Gastrocnemius medialis (tissue), 4 donors: Measurements from ENCODE around the gene STX11. TPM values are rescaled to one million over a fixed set of nuclear protein-coding genes. Genes with fewer than 3 reads are reported as not detected.

Experiments
- ATAC-seq, 2 donors: fragments of 150-250 bp; one replicate each; pipeline ENCODE4 v1.9.1; 2016
- DNase-seq, 2 donors: peaks; one replicate each; pipeline ENCODE4 v3.0.0-alpha.2; 2019
- H3K27ac ChIP-seq, 4 donors: fragments of 200-600 bp; sonication (generic); 1 replicate in 1 of 4; 2 replicates in 3 of 4; pipeline ENCODE4 v1.5.1; 2016 to 2018; ENCODE audit warnings: mild to moderate bottlenecking in 2 of 4, moderate library complexity in 1 of 4
- H3K27me3 ChIP-seq, 3 donors: fragments of 200-600 bp; sonication (generic) in 2 of 3; 1 replicate in 1 of 3; 2 replicates in 2 of 3; pipeline versions ENCODE4 v1.5.1 to v1.6.0; 2016 to 2019; ENCODE audit warnings: mild to moderate bottlenecking in 1 of 3, moderate library complexity in 1 of 3
- H3K36me3 ChIP-seq, 2 donors: fragments of 200-600 bp; sonication (generic) in 1 of 2; one replicate each; pipeline ENCODE4 v1.5.1; 2017 to 2018
- H3K4me1 ChIP-seq, 2 donors: fragments of 200-600 bp; sonication (generic) in 1 of 2; one replicate each; pipeline ENCODE4 v1.5.1; 2016 to 2017; ENCODE audit warnings: mild to moderate bottlenecking in 2 of 2
- H3K4me3 ChIP-seq, 4 donors: fragments of 200-600 bp; sonication (generic) in 3 of 4; 1 replicate in 1 of 4; 2 replicates in 3 of 4; pipeline ENCODE4 v1.5.1; 2016 to 2019; ENCODE audit warnings: mild to moderate bottlenecking in 2 of 4
- H3K9me3 ChIP-seq, 3 donors: fragments of 200-600 bp; sonication (generic) in 2 of 3; 1 replicate in 1 of 3; 2 replicates in 2 of 3; pipeline ENCODE4 v1.5.1; 2016 to 2019
- CTCF ChIP-seq, 5 experiments: fragments of 450-650 bp in 3 of 5; fragments of 200-600 bp in 2 of 5; sonication (generic) in 2 of 5; IDR thresholded peaks in 4 of 5; conservative IDR thresholded peaks in 1 of 5; 1 replicate in 4 of 5; 2 replicates in 1 of 5; pipeline ENCODE4 v1.5.1; 2016 to 2019; ENCODE audit warnings: antibody characterized with exemption in 5 of 5, mild to moderate bottlenecking in 3 of 5, moderate library complexity in 3 of 5
- POLR2A ChIP-seq, 2 donors: fragments of 450-650 bp; IDR thresholded peaks; one replicate each; pipeline ENCODE4 v1.6.1; 2017; ENCODE audit warnings: antibody characterized with exemption in 2 of 2, mild to moderate bottlenecking in 2 of 2, moderate library complexity in 2 of 2
- in situ Hi-C, 4 donors: fragments of 200-750 bp; cut with MboI; loops; one replicate each; pipeline versions ENCODE4 v1.15.0 to v1.8.0; 2017; ENCODE audit warnings: low sequenced_read_pairs in 4 of 4
- intact Hi-C: fragments of 100-400 bp; cut with DNase I; formaldehyde crosslinking; loops from one replicate; pipeline ENCODE4 v1.15.1; 2023; ENCODE audit warnings: low total_unique reads
- total RNA-seq, 4 donors: library from RNA; depleted of rRNA; stranded (reverse); fragments of >200 nt; gene quantifications; one replicate each; pipeline versions ENCODE4 v1.1.0 to v1.2.3, GENCODE V29; 2016

The STX11 gene
- total RNA-seq, 4 donors from 2014 or later = 2.0 to 5.2 (median 4.3) TPM

GRCh38 chr6:144150710-144151657, 667 bp downstream of the STX11 start:
- Histone ChIP-seq H3K36me3 (no peaks in the 10 kb centered on the region), H3K27ac (peak overlapping the region; percentile 10 to 72 (median 64)), H3K27me3 (peaks cover 8 to 21% (median 8%) of the 10 kb centered on the region in 3 donors), H3K4me3 (peak overlapping the region; percentile 62 to 81 (median 70)), H3K9me3 (no peaks in the 10 kb centered on the region), H3K4me1 (peaks cover 2 to 4% of the 10 kb centered on the region in 2 donors)
- intact Hi-C loops = loop anchor here (2.0 to 5.0 kb wide), 2 partner anchors 40 to 66 kb away; no protein-coding TSS in a partner anchor
- DNase-seq = no peak
- in situ Hi-C loops = no loop called here
- peak; percentile 35 to 47 for ATAC-seq
- TF ChIP-seq POLR2A (IDR thresholded peaks at IDR 0.05) = peak; percentile 31 to 34
- TF ChIP-seq CTCF (IDR thresholded peaks at IDR 0.05 in 4 of 5, conservative IDR thresholded peaks at IDR 0.05 in 1 of 5) = no peak

GRCh38 chr6:144152334-144152900, 2.1 kb downstream of the STX11 start:
- intact Hi-C loops (loop anchor here (5.0 kb wide), 1 partner anchor 65 kb away; no protein-coding TSS in a partner anchor), in situ Hi-C loops (no loop called here)
- Histone ChIP-seq H3K27me3 (peaks cover 8 to 21% (median 8%) of the 10 kb centered on the region in 3 donors), H3K4me1 (peaks cover 2 to 6% of the 10 kb centered on the region in 2 donors), H3K4me3 (no peak overlapping the region), H3K27ac (peak overlapping the region in 1 of 4 donors; percentile 67), H3K36me3 (no peaks in the 10 kb centered on the region), H3K9me3 (no peaks in the 10 kb centered on the region)
- ATAC-seq (no peak), DNase-seq (no peak)
- TF ChIP-seq POLR2A (IDR thresholded peaks at IDR 0.05) (no peak), CTCF (IDR thresholded peaks at IDR 0.05 in 4 of 5, conservative IDR thresholded peaks at IDR 0.05 in 1 of 5) (no peak)

- intact Hi-C loops = loop anchor here (5.0 kb wide), 1 partner anchor 64 kb away; no protein-coding TSS in a partner anchor
Measured at GRCh38 chr6:144153260-144153659, 2.9 kb downstream of the STX11 start.

GRCh38 chr6:144153971-144154370, 3.7 kb downstream of the STX11 start:
- ATAC-seq = no peak
- Histone ChIP-seq H3K4me3 (no peak overlapping the region), H3K27me3 (peaks cover 8 to 21% (median 8%) of the 10 kb centered on the region in 3 donors), H3K9me3 (no peaks in the 10 kb centered on the region), H3K27ac (no peak overlapping the region), H3K36me3 (no peaks in the 10 kb centered on the region), H3K4me1 (peaks cover 14 to 15% of the 10 kb centered on the region in 2 donors)
- TF ChIP-seq CTCF (IDR thresholded peaks at IDR 0.05 in 4 of 5, conservative IDR thresholded peaks at IDR 0.05 in 1 of 5) (no peak), POLR2A (IDR thresholded peaks at IDR 0.05) (no peak)
- intact Hi-C loops = loop anchor here (5.0 kb wide), 1 partner anchor 63 kb away; no protein-coding TSS in a partner anchor
- DNase-seq = no peak
- in situ Hi-C loops = no loop called here

More at GRCh38 chr6:144153260-144153659, 2.9 kb downstream of the STX11 start:
- ATAC-seq (no peak), DNase-seq (peak in 1 of 2 donors; percentile 24)
- no peak overlapping the region for H3K4me3 ChIP-seq
- peak overlapping the region in 1 of 4 donors; percentile 41 for H3K27ac ChIP-seq
- H3K27me3 ChIP-seq = peaks cover 8 to 21% (median 8%) of the 10 kb centered on the region in 3 donors
- in situ Hi-C loops = no loop called here
- H3K36me3 ChIP-seq = no peaks in the 10 kb centered on the region
- TF ChIP-seq CTCF (IDR thresholded peaks at IDR 0.05 in 4 of 5, conservative IDR thresholded peaks at IDR 0.05 in 1 of 5) (no peak), POLR2A (IDR thresholded peaks at IDR 0.05) (peak in 1 of 2 donors; percentile 16)
- H3K4me1 ChIP-seq = peaks cover 8 to 13% of the 10 kb centered on the region in 2 donors
- H3K9me3 ChIP-seq = no peaks in the 10 kb centered on the region
